HG03066 (cell line): Measurements from ENCODE around the gene MTERF2.

Experiments
- ATAC-seq: cut with Tn5 transposase; IDR thresholded peaks from one replicate; pipeline ENCODE4 v1.9.1; 2021; ENCODE audit warnings: low read depth; ENCODE audit not compliant: unreplicated experiment

Gene MTERF2

DNA sequence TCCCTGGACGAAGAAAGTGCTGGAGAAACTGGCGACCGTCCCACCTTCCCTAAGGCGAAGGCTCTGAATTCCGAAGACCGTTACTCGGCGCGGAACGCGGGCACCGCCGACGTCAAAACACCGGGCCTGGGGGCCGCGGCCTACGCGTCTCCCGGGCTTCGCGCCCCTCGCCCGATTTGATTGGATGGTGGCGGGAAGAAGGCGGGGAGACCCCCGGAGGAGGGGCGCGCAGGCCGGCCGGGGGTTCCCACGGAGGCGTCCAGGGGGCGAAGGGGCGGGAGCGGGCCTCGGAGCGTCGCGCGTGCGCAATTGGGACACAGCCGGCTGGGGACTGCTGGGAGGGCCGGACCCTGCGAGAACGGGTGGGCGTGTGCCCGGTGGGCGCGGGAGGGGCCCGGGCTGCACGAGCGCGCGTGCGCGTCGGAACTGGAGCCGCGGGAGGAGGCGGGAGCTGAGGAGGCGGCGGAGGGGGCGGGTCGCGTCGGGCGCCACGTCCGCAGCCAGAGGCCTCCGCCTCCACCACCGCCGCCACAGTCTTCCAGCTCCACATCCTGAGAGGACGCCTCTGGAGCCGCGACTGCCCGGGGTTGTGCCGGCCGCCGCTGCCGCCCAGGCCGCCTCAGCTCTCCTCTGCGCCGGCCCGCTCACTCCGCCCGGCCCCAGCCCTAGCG is 31.4 kb downstream of the MTERF2 start, which contains the start of gene TMEM263:
TSS of gene TMEM263 (plus strand) at position 531 of the 671 bp plus-strand sequence. CDS start 11,210 bp downstream, outside the sequence.
- ATAC-seq: peak; percentile 74

DNA sequence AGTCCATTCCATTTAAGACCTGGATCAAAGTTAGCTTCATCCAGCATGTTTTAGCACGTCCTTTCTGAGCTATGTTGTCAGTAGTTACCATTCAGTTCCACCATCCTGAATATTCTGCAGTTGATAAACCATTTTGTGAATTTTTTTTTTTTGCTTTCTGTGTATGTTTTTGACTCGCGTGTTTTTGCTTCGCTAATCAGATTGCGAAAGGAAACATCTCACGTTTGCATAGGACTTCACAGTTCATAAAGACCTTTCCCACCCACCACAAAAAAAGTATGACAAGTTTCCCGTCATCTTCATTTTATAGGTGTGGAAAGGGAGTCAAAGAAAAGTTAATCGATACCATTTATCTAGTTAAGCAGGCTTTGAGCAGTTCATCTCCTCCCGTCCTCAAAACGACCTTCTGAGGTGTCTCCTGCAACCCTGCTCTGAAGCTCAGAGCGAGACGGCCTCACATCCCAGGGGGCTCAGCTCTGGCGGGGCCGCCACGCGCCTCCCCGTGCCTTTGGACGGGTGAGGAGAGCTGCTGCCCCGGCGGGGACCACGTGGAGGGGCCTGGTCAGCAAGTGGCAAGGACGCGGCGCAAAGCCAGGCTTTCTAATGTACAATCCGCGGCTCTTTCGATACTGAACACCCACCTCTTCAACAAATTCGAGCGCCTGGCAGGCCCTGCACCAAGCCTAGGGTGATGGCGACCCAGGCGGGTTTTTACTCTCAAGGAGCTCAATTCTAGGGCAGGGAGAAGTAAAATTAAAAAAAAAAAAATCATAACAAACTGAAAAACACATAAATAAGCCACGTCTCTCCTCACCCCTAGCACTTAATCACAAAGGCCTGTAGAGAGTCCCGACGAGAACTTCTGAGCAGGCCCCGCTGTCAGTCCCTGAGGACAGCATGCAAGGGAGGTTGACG is 32.2 kb downstream of the MTERF2 start:
- peak; percentile 15 for ATAC-seq

DNA sequence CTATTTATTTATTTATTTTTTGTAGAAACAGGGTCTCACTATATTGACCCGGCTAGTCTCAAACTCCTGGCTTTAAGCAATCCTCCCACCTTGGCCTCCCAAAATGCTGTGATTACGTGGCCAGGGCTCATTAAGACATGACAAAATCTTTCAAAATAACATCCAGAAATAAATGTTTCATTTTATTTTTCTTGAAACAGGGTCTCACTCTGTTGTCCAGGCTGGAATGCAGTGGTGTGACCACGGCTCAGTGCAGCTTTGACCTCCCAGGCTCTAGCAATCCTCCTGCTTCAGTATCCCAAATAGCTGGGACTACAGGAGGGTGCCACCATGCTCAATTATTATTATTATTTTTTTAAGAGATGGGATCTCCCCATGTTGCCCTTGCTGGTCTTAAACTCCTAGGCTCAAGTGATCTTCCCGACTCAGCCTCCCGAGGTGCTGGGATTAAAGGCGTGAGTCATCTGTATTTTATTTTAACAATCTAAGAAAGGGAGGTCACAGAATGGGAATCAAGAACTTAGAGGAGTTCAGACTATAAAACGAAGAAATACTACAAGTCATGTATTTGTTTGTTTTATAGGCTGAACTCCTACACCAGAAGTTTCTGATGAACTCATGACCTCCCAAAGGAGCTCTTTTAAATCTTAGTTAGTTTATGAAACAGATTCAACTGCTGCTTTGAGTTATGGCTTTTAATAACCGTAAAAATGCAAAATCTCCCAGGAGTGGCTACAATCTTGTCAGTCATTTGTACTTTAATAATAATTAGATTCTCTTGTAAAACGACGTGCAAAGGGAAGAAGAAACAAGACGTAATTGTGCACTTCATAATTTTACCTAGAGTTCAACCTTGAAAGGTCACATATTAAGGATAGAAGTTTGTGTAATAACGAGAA is 33.3 kb downstream of the MTERF2 start:
- no peak for ATAC-seq

DNA sequence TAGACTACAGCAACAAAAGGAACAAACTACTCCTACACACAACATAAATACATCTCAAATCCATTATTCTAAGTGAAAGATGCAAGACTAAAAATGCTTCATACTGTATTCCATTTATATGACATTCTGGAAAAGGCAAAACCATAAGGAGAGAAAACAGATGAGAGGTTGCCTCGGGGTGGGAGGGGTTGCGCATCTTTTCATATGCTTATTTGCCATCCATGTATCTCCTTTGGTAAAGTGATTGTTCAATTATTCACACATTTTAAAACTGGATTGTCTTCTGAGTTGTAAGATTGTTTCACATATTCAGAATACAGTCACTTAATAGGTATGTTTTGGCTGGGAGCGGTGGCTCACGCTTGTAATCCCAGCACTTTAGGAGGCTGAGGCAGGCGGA is 36.4 kb downstream of the MTERF2 start:
- ATAC-seq: no peak

DNA sequence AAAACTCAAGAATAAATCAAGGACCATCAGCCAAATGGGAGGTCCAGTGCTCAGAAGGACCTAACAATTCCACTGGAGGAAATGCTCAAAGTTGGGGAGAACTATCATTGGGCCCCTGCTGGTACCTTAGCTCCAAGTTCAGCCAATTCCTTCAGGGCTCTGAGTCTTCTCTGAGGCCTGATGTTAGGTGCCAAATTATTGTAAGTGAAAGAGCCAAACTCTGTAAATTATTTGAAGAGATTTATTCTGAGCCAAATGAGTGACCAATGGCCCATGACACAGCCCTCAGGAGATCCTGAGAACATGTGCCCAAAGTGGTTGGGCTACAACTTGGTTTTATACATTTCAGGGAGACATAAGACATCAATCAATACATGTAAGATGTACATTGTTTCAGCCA is 39.5 kb downstream of the MTERF2 start:
- no peak for ATAC-seq

DNA sequence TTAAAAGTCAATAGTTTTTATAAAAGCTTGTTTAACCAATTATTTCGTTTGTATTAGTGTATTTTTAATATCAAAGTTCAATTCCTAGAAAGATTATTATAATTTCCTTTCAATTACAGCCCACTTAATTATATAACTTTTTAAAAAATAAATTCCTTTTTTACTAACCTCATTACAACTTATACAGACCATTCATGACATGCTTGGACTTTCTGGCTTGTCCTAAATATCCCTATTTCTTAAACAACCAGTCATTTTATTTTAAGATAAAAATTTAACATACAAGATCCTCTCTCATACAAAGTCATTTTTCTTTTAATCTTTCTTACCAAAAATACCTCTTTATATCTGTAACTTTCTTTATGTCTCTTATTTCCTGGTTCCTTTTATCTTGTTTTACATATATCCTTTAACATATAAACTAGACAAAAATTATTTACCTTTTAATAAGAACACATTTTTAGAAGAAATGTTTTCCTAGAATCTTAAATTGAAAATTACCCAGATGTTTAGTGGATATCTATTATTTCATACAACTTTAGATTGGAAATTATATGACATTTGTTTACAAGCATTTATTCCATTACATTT is 41.6 kb downstream of the MTERF2 start:
- no peak for ATAC-seq

DNA sequence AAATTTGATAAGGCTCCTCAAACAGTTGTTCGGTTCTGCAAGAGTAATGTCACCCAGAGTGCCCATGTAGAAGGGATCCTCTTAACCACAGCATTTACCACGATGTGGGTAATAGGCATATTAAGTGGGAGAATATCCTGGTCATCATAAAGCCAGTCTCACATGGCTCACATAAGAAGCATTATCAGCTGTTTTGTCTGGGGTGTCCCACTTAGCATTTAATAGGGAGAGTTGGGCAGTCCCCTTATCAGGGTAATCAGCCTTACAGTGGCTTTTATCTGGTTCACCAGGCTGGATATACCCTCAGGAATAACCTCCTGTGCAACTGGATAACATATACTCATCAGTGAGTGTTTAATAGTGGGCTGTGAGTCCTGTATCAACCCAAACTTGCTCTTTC is 44.2 kb downstream of the MTERF2 start:
- ATAC-seq: no peak

DNA sequence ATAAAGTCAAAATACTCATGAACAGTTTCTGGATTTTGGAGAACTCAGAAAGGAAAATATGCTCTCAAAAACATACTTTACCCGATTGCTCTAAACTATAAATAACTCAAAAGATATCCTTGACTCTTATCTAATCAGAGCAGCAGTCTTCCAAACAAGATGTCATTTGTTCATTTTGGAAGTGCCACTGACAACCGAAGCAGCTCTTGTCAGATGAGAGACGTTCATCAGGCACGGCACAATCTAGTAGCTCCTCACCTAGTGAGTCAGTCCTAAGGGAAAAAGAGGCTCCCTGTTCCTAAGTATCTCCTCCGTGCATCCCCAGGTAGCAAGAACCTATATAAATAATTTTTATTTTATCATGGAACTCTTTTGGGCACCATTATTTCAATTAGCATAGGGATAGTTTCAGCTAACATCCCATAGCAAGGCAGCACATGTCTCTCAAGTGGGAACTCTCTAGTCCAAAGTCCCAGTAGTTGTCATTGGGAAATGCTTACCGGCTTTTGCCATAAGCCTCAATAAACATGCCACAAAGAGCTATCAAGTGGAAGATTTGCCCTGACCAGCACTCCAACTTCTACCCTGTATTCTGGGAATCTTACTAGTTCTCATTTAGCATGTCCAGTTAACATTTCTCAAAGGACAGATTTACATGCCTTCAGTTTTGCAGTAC is 45.3 kb downstream of the MTERF2 start:
- no peak for ATAC-seq

DNA sequence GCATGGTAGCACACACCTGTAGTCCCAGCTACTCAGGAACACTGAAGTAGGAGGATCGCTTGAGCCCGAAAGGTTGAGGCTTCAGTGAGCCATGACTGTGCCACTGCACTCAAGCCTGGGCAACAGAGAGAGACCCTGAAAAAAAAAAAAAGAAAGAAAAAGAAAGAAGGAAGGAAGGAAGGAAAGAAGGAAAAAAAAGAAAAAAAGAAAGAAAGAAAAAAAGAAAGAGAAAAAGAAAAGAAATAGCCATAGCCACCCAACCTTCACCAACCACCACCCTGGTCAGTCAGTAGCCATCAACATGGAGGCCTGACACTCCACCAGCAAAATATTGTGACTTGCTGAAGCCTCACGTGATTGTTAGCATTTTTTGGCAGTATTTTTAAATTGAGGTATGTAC is 52.7 kb downstream of the MTERF2 start:
- ATAC-seq: no peak
